ENCODE results near the gene AURKA.
A peak's percentile ranks its signal among the peaks of the same experiment; 100 is the strongest.
"Not testable (repeated sequence)": the region's sequence is repeated elsewhere in the genome, so short reads cannot be mapped to it uniquely, and the experiment has no call there.

Gene AURKA

GRCh38 chr20:56393653-56394052 is 1.6 kb upstream of the AURKA start:
- ChIA-PET CTCF (interaction anchor here (0.6 to 1.5 kb wide), 3 partner anchors 12 to 70 kb away, joined by 3 read pairs; no protein-coding TSS in a partner anchor), POLR2A (no interaction called here)
- H3K4me3 ChIP-seq (ENCODE audit: low read depth, low read length): peak overlapping the region; percentile 92
- DNase-seq (ENCODE audit: low read depth, low spot score): no peak
- no peak for TF ChIP-seq CTCF (IDR thresholded peaks at IDR 0.05; ENCODE audit: insufficient read depth, low read length, missing control alignments)

- TF ChIP-seq CTCF (IDR thresholded peaks at IDR 0.05; ENCODE audit: insufficient read depth, low read length, missing control alignments): no peak
- no peak for DNase-seq (ENCODE audit: low read depth, low spot score)
- ChIA-PET CTCF (interaction anchor here (0.6 to 1.5 kb wide), 4 partner anchors 12 to 123 kb away, joined by 3 to 4 read pairs (median 3); no protein-coding TSS in a partner anchor), POLR2A (interaction anchor here (1.3 kb wide), 1 partner anchor 47 kb away, joined by 6 read pairs; no protein-coding TSS in a partner anchor)
- peak overlapping the region; percentile 92 for H3K4me3 ChIP-seq (ENCODE audit: low read depth, low read length)
Observed at GRCh38 chr20:56392881-56393482, 967 bp upstream of the AURKA start.

- ChIA-PET POLR2A (interaction anchor here (1.0 to 1.5 kb wide), 3 partner anchors 20 to 102 kb away, joined by 4 to 6 read pairs (median 6); partner anchors contain the start of gene CASS4), CTCF (interaction anchor here (0.7 to 1.5 kb wide), 3 partner anchors 8 to 46 kb away, joined by 3 to 4 read pairs (median 3); no protein-coding TSS in a partner anchor)
- no peak for TF ChIP-seq CTCF (IDR thresholded peaks at IDR 0.05; ENCODE audit: insufficient read depth, low read length, missing control alignments)
- H3K4me3 ChIP-seq (ENCODE audit: low read depth, low read length): peak overlapping the region; percentile 92
- DNase-seq (ENCODE audit: low read depth, low spot score): no peak
Observed at GRCh38 chr20:56391596-56392131, 351 bp downstream of the AURKA start.

GRCh38 chr20:56391037-56391436 is 978 bp downstream of the AURKA start:
- no peak for DNase-seq (ENCODE audit: low read depth, low spot score)
- CTCF ChIA-PET: interaction anchor here (0.9 kb wide), 1 partner anchor 9 kb away, joined by 3 read pairs; no protein-coding TSS in a partner anchor

GRCh38 chr20:56390396-56390795 is 1.6 kb downstream of the AURKA start:
- POLR2A ChIA-PET; DNase-seq (ENCODE audit: low read depth, low spot score); CTCF ChIA-PET: not testable (repeated sequence)
- H3K4me3 ChIP-seq (ENCODE audit: low read depth, low read length): peak overlapping the region; percentile 3; the same call in 1 of the 2 replicates

More at GRCh38 chr20:56391037-56391436, 978 bp downstream of the AURKA start:
- POLR2A ChIA-PET: interaction anchor here (1.5 kb wide), 1 partner anchor 21 kb away, joined by 6 read pairs; the partner anchor contains the start of gene CASS4
- peak overlapping the region; percentile 92 for H3K4me3 ChIP-seq (ENCODE audit: low read depth, low read length)
- no peak for TF ChIP-seq CTCF (IDR thresholded peaks at IDR 0.05; ENCODE audit: insufficient read depth, low read length, missing control alignments)

- ChIA-PET CTCF (no interaction called here), POLR2A (no interaction called here)
- no peak for TF ChIP-seq CTCF (IDR thresholded peaks at IDR 0.05; ENCODE audit: insufficient read depth, low read length, missing control alignments)
- DNase-seq (ENCODE audit: low read depth, low spot score): no peak
- H3K4me3 ChIP-seq (ENCODE audit: low read depth, low read length): no peak overlapping the region
Observed at GRCh38 chr20:56389807-56390206, 2.2 kb downstream of the AURKA start.
